CD4-positive, alpha-beta T cell treated with Interleukin-6 at 100 ng/mL for 8 hours (primary cell): ENCODE data around the gene GPR137C.

Experiments used
- DNase-seq: peaks from one replicate; pipeline ENCODE4 v3.0.0-alpha.2; 2020; ENCODE audit warnings: mixed read lengths, low spot score

The GPR137C gene

GRCh38 chr14:52683985-52684520 lies 131.4 kb downstream of the GPR137C start:
- no peak for DNase-seq

GRCh38 chr14:52686176-52686575 lies 133.5 kb downstream of the GPR137C start:
- no peak for DNase-seq
